HG03108 (cell line): ENCODE measurements around the gene LARGE2.

ENCODE experiments used
- ATAC-seq: cut with Tn5 transposase; IDR thresholded peaks from one replicate; pipeline ENCODE4 v1.9.1; 2021; ENCODE audit warnings: moderate library complexity; ENCODE audit not compliant: unreplicated experiment

LARGE2 gene

GRCh38 chr11:45913942-45914635 is 8.4 kb upstream of the LARGE2 start:
- no peak for ATAC-seq

DNA sequence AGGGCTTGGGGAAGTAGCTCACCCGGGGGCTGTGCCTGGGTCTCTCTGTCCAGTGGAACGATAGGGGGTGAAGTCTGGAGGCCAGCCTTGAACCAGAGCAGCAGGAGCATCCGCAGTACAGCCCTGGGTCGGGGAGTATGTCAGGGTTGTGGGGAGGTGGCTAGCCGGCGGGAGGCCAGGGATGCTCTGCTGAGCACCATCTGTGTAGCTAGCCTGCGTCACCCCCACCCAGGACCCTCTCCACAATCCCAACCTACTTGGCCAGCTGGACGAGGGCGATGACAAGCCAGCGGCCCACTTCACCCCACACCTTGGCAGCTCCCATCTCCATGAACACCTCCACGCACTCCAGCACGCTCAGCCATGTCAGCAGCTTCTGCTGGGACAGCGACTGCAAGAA is 7.0 kb upstream of the LARGE2 start:
- no peak for ATAC-seq

DNA sequence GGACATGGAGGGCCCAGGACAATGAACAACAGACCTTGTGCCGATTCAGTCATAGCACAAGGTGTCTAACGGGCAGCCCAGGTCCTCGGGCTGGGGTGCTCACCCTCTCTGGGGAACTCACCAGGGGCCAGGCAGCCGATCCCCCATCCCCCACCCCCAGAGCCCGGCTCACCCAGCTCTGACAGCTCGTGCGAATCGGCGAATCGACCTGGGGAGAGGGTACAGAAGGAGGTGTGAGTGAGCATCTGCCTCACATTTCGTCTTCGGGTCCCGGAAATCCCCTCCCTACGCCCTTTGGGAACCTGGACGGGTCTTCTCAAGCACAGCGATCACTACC is 5.2 kb upstream of the LARGE2 start:
- ATAC-seq, result no peak

DNA sequence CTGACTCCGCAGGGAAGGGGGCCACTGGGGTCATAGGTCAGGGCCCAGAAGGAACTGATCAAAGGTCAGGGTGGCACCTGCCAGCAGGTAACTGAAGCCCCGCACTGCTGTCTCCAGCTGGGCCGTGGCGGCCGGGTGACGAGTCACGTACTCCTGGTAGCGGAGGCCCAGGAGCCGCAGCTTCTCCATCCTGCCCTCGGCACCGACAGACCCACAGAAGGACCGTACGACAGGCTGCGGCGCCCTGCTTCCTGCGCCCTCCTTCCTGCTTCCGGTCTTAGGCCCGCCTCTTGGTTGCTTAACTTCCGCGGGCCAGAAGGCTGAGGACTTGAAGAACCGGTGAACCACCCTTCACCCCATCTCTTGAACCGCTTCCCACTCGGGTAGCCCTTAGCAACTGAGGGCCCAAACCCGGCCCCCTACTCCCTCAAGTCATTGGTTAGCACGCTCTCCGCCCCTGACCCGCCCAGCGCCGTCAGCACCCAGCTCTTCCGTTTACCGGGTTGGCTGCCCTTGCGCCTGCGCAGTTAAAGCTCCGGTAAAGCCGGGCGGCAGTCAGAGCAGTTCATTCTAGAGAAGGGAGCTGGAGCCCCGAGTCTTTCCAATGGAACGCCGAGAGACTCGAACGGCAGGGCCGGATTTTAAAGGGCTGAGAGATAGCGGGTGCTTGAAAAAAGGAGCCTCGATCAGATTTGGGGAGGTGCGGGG is 4.7 kb upstream of the LARGE2 start, which contains the start of gene PEX16:
Gene PEX16, minus strand, starts transcription at position 255 of the 708 bp plus-strand sequence. Its CDS starts 66 bp downstream, at position 189.
- ATAC-seq, result peak; percentile 85

GRCh38 chr11:45918331-45918941 is 4.0 kb upstream of the LARGE2 start:
- ATAC-seq, result peak; percentile 38

- ATAC-seq, result no peak
Observed at GRCh38 chr11:45918962-45919675, 3.3 kb upstream of the LARGE2 start.

DNA sequence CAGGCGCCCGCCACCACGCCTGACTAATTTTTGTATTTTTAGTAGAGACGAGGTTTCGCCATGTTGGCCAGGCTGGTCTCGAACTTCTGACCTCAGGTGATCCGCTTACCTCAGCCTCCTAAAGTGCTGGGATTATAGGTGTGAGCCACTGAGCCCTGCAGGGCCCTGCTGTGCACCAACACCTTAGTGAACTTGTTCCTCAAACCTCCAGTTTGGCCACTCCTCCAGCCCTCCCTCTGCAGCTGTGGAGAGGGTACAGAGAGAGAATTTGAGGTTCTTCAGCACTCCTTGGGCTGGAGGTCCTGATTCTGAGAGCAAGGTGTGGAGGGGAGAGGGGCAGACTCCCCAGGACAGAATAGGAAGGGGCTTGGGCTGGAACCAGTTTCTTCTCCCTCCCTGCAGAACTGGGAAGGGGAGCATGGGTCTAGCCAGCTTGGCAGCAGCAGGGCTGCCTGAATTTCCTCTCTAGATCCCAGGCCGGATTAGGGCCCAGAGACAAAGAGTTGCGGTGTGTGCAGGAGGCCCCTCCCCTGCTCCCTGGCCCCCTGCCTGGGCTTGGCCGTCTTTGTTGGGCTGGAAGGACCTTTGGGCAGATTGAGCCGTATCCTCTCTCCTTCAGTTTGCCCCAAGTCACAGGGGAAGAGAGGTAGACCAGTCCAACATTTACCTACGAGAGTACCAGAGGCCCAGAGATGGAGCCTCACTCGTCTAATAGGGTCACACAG is 2.5 kb upstream of the LARGE2 start:
- ATAC-seq, result no peak

DNA sequence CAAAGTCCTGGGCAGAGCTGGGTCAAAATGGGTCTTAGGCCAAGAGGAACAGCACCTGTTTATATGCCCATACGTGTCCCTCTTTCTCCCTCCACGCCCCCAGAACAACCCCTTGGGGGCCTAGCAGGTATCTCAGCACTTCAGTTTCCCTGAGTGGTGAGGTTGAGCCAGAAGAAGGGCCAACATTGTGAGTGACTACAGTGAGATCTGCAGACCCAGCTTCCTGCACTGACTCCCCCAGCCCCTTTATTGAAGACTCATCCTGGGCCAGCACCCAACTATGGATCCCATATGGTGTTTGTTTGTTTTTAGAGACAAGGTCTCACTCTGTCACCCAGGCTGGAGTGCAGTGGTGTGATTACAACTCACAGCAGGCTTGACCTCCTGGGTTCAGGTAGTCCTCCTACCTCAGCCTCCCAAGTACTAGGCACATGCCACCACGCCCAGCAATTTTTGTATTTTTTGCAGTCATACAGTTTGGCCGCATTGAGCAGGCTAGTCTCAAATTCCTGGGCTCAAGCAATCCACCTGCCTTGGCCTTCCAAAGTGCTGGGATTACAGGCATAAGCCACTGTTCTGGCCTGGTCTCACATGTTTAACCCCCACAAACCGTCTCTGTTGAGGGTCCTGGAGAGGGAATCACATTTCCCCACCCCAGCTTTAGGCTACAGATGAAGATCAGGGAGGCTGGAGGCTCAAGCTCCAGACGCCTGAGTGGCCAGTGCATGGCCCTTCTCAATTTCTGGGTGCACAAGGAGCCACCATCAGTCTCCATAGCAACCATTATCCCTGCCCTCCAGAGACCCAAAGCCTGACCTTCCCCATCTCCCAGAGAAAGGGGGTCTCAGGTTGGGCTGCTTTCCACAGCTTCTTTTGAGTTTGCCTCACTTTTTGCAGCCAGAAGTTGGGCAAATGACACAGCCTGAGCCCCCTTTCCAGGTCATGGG is 1.7 kb upstream of the LARGE2 start:
- no peak for ATAC-seq

DNA sequence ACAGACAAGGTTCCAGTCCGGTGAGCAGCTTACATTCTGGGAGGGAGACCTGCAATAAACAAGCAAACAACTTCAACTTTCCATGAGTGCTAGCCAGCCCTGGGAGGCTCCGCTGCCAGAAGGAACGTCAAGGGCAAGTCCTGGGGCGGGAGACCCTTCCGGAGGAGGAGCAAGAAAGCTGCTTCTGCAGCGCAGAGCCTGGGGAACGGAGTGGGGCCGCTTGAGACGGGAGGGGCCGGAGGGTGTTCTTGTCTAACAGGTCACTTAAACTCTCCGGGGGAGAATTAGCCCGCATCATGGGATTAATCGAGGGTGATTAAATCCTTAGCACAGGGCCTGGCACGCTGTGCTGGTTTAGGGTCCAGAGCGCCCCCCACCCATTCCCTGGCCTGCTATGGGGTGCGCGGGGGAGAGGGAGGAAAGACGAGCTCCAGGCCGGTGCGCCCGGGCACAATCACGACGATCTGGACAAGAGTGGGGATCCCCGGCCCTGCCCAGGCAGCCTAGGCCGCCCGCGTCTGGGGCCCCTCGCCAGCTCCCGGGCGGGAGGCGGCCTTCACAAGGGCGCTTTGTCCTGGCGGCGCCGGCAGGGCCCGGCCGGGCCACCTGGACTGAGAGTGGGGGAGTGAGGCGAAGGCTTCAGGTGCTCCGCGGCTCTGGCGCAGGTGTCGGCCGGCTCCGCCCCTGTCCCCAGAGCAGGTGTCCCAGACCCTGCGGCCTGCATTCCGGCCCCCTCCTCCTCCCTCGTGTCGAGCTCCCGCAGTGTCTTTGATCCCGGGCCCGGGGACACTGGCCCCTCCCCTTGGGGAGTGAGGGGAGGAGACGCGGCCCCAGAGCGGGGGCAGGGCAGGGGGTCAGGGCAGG is 663 bp upstream of the LARGE2 start:
- no peak for ATAC-seq

- ATAC-seq, result no peak
Observed at GRCh38 chr11:45924036-45924915, 1.8 kb downstream of the LARGE2 start.

DNA sequence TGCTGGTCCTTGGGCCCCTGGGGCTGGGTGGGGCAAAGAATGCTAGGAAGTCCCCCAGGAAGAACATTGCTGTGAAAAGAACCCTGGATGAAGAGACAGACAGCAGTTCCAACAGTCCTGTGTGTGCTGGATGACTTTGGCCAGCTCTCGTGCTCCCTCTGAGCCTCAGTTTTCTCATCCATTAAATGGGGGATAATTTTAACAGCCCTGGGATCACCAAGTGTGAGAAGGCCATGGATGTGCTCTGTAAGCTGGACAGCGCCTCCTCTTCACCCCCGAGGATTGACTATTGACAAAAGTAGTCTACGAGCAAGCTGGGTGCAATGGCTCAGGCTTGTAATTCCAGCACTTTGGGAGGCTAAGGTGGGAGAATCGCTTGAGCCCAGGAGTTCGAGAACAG is 2.5 kb downstream of the LARGE2 start:
- ATAC-seq, result no peak

GRCh38 chr11:45925550-45925949 is 3.1 kb downstream of the LARGE2 start:
- no peak for ATAC-seq

- ATAC-seq, result no peak
Observed at GRCh38 chr11:45926001-45926401, 3.5 kb downstream of the LARGE2 start.

DNA sequence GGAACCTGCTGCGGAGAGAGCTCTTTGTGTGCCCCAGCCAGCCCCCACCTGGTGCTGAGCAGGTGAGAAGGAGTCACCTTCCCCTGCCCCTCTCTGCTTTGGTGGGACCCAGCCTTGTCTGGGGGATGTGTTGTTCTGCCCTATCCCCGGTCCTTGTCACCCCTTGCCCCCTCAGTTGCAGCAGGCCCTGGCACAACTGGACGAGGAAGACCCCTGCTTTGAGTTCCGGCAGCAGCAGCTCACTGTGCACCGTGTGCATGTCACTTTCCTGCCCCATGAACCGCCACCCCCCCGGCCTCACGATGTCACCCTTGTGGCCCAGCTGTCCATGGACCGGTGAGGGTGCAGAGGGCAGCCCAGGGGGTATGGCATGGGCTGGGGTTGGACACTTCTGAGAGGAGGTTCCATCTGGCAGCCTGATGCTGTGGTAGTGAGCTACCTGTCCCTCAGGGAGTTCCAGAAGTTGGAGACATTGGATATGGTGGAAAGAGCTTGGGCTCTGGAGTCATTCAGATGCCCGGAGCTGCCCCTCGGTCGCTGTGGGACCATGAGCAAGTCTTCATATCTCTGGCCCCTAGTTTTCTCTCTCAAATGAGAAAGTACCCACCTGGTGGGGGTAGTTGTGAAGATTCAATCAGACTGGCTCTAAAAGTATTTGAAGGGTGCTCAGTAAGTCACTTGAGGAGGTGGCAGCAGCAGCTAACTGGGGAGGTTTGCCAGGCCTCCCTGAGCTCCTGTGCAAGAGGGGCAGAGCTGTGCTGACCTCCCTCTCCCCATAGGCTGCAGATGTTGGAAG is 4.3 kb downstream of the LARGE2 start:
- ATAC-seq, result no peak

GRCh38 chr11:45927332-45927683 is 4.9 kb downstream of the LARGE2 start:
- ATAC-seq, result no peak

- no peak for ATAC-seq
Observed at GRCh38 chr11:45927684-45928413, 5.4 kb downstream of the LARGE2 start.
